HepG2 (cell line): ENCODE results near the gene ARSB. TPM values are rescaled to one million over a fixed set of nuclear protein-coding genes. Genes with fewer than 3 reads are reported as not detected.

Experiments
- ATF3 ChIP-seq: sonication (generic); formaldehyde crosslinking; IDR thresholded peaks from 2 replicates; pipeline ENCODE4 v1.4.0; 2020; ENCODE audit warnings: missing genetic modification reagents
- ELF1 ChIP-seq: sonication (generic); formaldehyde crosslinking; IDR thresholded peaks from 2 replicates; pipeline ENCODE4 v1.4.0; 2020; ENCODE audit warnings: missing genetic modification reagents
- GABPB1 ChIP-seq: IDR thresholded peaks from 2 replicates; pipeline ENCODE4 v1.6.1; 2016; ENCODE audit warnings: mild to moderate bottlenecking, missing genetic modification reagents, moderate library complexity, missing compliant biosample characterization
- ISX ChIP-seq: sonication (generic); formaldehyde crosslinking; conservative IDR thresholded peaks from 2 replicates; pipeline ENCODE4 v1.5.0; 2020; ENCODE audit warnings: missing genetic modification reagents
- MAX ChIP-seq: IDR thresholded peaks from 2 replicates; pipeline ENCODE4 v1.6.1; 2012; ENCODE audit warnings: inconsistent platforms
- NFE2 ChIP-seq: sonication (generic); formaldehyde crosslinking; IDR thresholded peaks from 2 replicates; pipeline ENCODE4 v1.4.0; 2020; ENCODE audit warnings: missing genetic modification reagents
- NR2F2 ChIP-seq: IDR thresholded peaks from 2 replicates; pipeline ENCODE4 v1.6.1; 2012; ENCODE audit warnings: low read depth, inconsistent platforms, borderline replicate concordance
- RAD21 ChIP-seq: fragments of 450-650 bp; formaldehyde crosslinking; IDR thresholded peaks from 2 replicates; pipeline ENCODE4 v1.5.0; 2020; ENCODE audit warnings: mild to moderate bottlenecking
- RFX3 ChIP-seq: IDR thresholded peaks from 2 replicates; pipeline ENCODE4 v1.6.1; 2016; ENCODE audit warnings: missing biosample characterization, missing genetic modification reagents
- RXRB ChIP-seq: IDR thresholded peaks from 2 replicates; pipeline ENCODE4 v1.6.1; 2016; ENCODE audit warnings: borderline replicate concordance, missing genetic modification reagents, missing compliant biosample characterization
- SMARCE1 ChIP-seq: fragments of 450-650 bp; IDR thresholded peaks from 2 replicates; pipeline ENCODE4 v1.6.1; 2017; ENCODE audit warnings: borderline replicate concordance
- SRSF1 ChIP-seq: fragments of 200-400 bp; formaldehyde crosslinking; optimal IDR thresholded peaks from 2 replicates; pipeline ENCODE3; 2017; ENCODE audit warnings: mild to moderate bottlenecking, low read depth, low read length, moderate library complexity
- ZBTB37 ChIP-seq: sonication (generic); formaldehyde crosslinking; IDR thresholded peaks from 2 replicates; pipeline ENCODE4 v1.4.0; 2020; ENCODE audit warnings: mild to moderate bottlenecking, missing genetic modification reagents
- ZBTB46 ChIP-seq: sonication (generic); formaldehyde crosslinking; IDR thresholded peaks from 2 replicates; pipeline ENCODE4 v1.4.0; 2020; ENCODE audit warnings: mild to moderate bottlenecking, missing genetic modification reagents, borderline replicate concordance
- ZNF18 ChIP-seq: sonication (generic); formaldehyde crosslinking; IDR thresholded peaks from 2 replicates; pipeline ENCODE4 v1.8.0; 2022; ENCODE audit warnings: mild to moderate bottlenecking, missing genetic modification reagents; ENCODE audit not compliant: insufficient replicate concordance
- ZNF513 ChIP-seq: sonication (generic); formaldehyde crosslinking; conservative IDR thresholded peaks from 2 replicates; pipeline ENCODE4 v1.5.0; 2020; ENCODE audit warnings: missing genetic modification reagents
- ZNF614 ChIP-seq: IDR thresholded peaks from 2 replicates; pipeline ENCODE4 v1.6.1; 2018; ENCODE audit warnings: missing biosample characterization, missing genetic modification reagents, inconsistent platforms, borderline replicate concordance
- ZNF660 ChIP-seq: sonication (generic); formaldehyde crosslinking; IDR thresholded peaks from 2 replicates; pipeline ENCODE4 v1.5.1; 2020; ENCODE audit warnings: mild to moderate bottlenecking, low read depth, missing genetic modification reagents, borderline replicate concordance
- ZNF704 ChIP-seq: sonication (generic); formaldehyde crosslinking; IDR thresholded peaks from 2 replicates; pipeline ENCODE4 v1.8.1; 2023; ENCODE audit warnings: mild to moderate bottlenecking, inconsistent platforms, moderate library complexity, missing genetic modification reagents, borderline replicate concordance
- ZSCAN21 ChIP-seq: sonication (generic); formaldehyde crosslinking; IDR thresholded peaks from 2 replicates; pipeline ENCODE4 v1.8.0; 2022; ENCODE audit warnings: mild to moderate bottlenecking, missing genetic modification reagents, moderate library complexity, borderline replicate concordance
- ZSCAN31 ChIP-seq: sonication (generic); formaldehyde crosslinking; IDR thresholded peaks from 2 replicates; pipeline ENCODE4 v1.5.0; 2020; ENCODE audit warnings: low read depth, mild to moderate bottlenecking, missing genetic modification reagents
- polyA plus RNA-seq, 8 experiments: library from polyadenylated mRNA; depleted of rRNA in 3 of 8; stranded (reverse) in 7 of 8; unstranded in 1 of 8; fragments of >200 nt; fragmentation: Illumina TruSeq in 4 of 8; extraction: Trizol in 4 of 8; gene quantifications; 2 replicates each; pipeline versions ENCODE4 v1.2.1 to v1.2.3, GENCODE V29; 2011 to 2016; ENCODE audit warnings: low read depth in 4 of 8, missing spikeins in 1 of 8, mixed read lengths in 1 of 8; ENCODE audit not compliant: insufficient read depth in 1 of 8
- total RNA-seq, 5 experiments: library from RNA; depleted of rRNA; stranded (reverse); fragments of >200 nt; fragmentation: Illumina TruSeq; extraction: Trizol; gene quantifications; 2 replicates each; pipeline ENCODE4 v1.2.3, GENCODE V29; 2016; ENCODE audit warnings: low read depth in 1 of 5

ARSB gene
- total and polyA plus RNA-seq, 2 of the 13 experiments (the other 11 are each of a cell fraction or from before 2014, with no cell fraction given): 52.6 to 66.4 TPM

- TF ChIP-seq SMARCE1 (no peak), SRSF1 (no peak), ZSCAN21 (CRISPR knock-in tag) (peak; percentile 77), RXRB (CRISPR knock-in tag) (0 out of 2 replicates have a peak, but pooled peaks have one; percentile 43), ZNF704 (0 out of 2 replicates have a peak, but pooled peaks have one; percentile 12), ZNF614 (CRISPR knock-in tag) (no peak), RAD21 (CRISPR knock-in tag) (peak; percentile 35; the same call in 1 of the 2 replicates), RFX3 (CRISPR knock-in tag) (no peak), ZNF18 (no peak), ZSCAN31 (CRISPR knock-in tag) (no peak), ZNF660 (CRISPR knock-in tag) (no peak), NFE2 (no peak), ZBTB46 (CRISPR knock-in tag) (no peak), NR2F2 (peak; percentile 8; the same call in 1 of the 2 replicates), ELF1 (CRISPR knock-in tag) (no peak), MAX (peak; percentile 56; the same call in 1 of the 2 replicates), ZBTB37 (CRISPR knock-in tag) (no peak), ZNF513 (CRISPR knock-in tag) (0 out of 2 replicates have a peak, but pooled peaks have one; percentile 47), ATF3 (CRISPR knock-in tag) (0 out of 2 replicates have a peak, but pooled peaks have one; percentile 7), ISX (CRISPR knock-in tag) (no peak), GABPB1 (no peak; the same call in 1 of the 2 replicates)
Measured at GRCh38 chr5:78984439-78985115, 533 bp downstream of the ARSB start (continued).
